Duodenal mucosa (tissue), 2 donors: Measurements from ENCODE around the gene BACH2.

Source experiments
- H3K27ac ChIP-seq: one replicate; pipeline ENCODE4 v1.7.0; 2013; ENCODE audit warnings: low read depth, low read length
- H3K27me3 ChIP-seq, 2 donors: one replicate each; pipeline ENCODE4 v1.7.0; 2013; ENCODE audit warnings: low read length in 2 of 2, control low read depth in 1 of 2; ENCODE audit not compliant: insufficient read depth in 2 of 2, control insufficient read depth in 1 of 2
- H3K36me3 ChIP-seq, 2 donors: one replicate each; pipeline ENCODE4 v1.7.0; 2013; ENCODE audit warnings: low read length in 2 of 2, control low read depth in 1 of 2; ENCODE audit not compliant: insufficient read depth in 2 of 2, control insufficient read depth in 1 of 2
- H3K4me1 ChIP-seq, 2 donors: one replicate each; pipeline ENCODE4 v1.7.0; 2013; ENCODE audit warnings: low read length in 2 of 2, control low read depth in 1 of 2; ENCODE audit not compliant: insufficient read depth in 2 of 2, control insufficient read depth in 1 of 2
- H3K4me3 ChIP-seq, 2 donors: one replicate each; pipeline ENCODE4 v1.7.0; 2013; ENCODE audit warnings: low read length in 2 of 2, low read depth in 1 of 2
- H3K9ac ChIP-seq, 2 donors: one replicate each; pipeline ENCODE4 v1.7.0; 2013; ENCODE audit warnings: low read length in 2 of 2, low read depth in 1 of 2
- H3K9me3 ChIP-seq, 2 donors: one replicate each; pipeline ENCODE4 v1.7.0; 2013; ENCODE audit warnings: low read length in 2 of 2, control low read depth in 1 of 2; ENCODE audit not compliant: control insufficient read depth in 1 of 2

Gene BACH2

GRCh38 chr6:90187437-90188121 lies 109.1 kb downstream of the BACH2 start:
- Histone ChIP-seq H3K27ac (no peak overlapping the region), H3K9me3 (no peaks in the 10 kb centered on the region), H3K9ac (no peak overlapping the region), H3K4me3 (no peak overlapping the region), H3K4me1 (no peaks in the 10 kb centered on the region), H3K36me3 (no peaks in the 10 kb centered on the region), H3K27me3 (no peaks in the 10 kb centered on the region)

GRCh38 chr6:90186637-90187371 lies 109.8 kb downstream of the BACH2 start:
- H3K27me3 ChIP-seq = no peaks in the 10 kb centered on the region
- H3K27ac ChIP-seq = no peak overlapping the region
- H3K9ac ChIP-seq = no peak overlapping the region
- no peak overlapping the region for H3K4me3 ChIP-seq
- H3K36me3 ChIP-seq = no peaks in the 10 kb centered on the region
- no peaks in the 10 kb centered on the region for H3K4me1 ChIP-seq
- no peaks in the 10 kb centered on the region for H3K9me3 ChIP-seq

GRCh38 chr6:90186026-90186425 lies 110.6 kb downstream of the BACH2 start:
- Histone ChIP-seq H3K27ac (no peak overlapping the region), H3K9ac (no peak overlapping the region), H3K27me3 (no peaks in the 10 kb centered on the region), H3K4me1 (no peaks in the 10 kb centered on the region), H3K9me3 (no peaks in the 10 kb centered on the region), H3K36me3 (no peaks in the 10 kb centered on the region), H3K4me3 (no peak overlapping the region)

GRCh38 chr6:90184334-90185298 lies 112.0 kb downstream of the BACH2 start:
- H3K4me1 ChIP-seq = no peaks in the 10 kb centered on the region
- no peaks in the 10 kb centered on the region for H3K36me3 ChIP-seq
- no peak overlapping the region for H3K27ac ChIP-seq
- H3K27me3 ChIP-seq = no peaks in the 10 kb centered on the region
- H3K9ac ChIP-seq = no peak overlapping the region
- H3K9me3 ChIP-seq = no peaks in the 10 kb centered on the region
- no peak overlapping the region for H3K4me3 ChIP-seq

- peaks cover 0 to under 1% of the 10 kb centered on the region in 2 donors for H3K4me1 ChIP-seq
- no peak overlapping the region for H3K27ac ChIP-seq
- no peaks in the 10 kb centered on the region for H3K36me3 ChIP-seq
These were observed 112.9 kb downstream of the BACH2 start for GRCh38 chr6:90183587-90184333.

GRCh38 chr6:90180526-90180925 lies 116.1 kb downstream of the BACH2 start:
- Histone ChIP-seq H3K9ac (no peak overlapping the region), H3K4me1 (peaks cover 0 to 5% of the 10 kb centered on the region in 2 donors), H3K27me3 (no peaks in the 10 kb centered on the region), H3K9me3 (no peaks in the 10 kb centered on the region), H3K36me3 (no peaks in the 10 kb centered on the region), H3K27ac (no peak overlapping the region), H3K4me3 (no peak overlapping the region)

More at GRCh38 chr6:90183587-90184333, 112.9 kb downstream of the BACH2 start:
- Histone ChIP-seq H3K9me3 (no peaks in the 10 kb centered on the region), H3K4me3 (no peak overlapping the region), H3K9ac (no peak overlapping the region), H3K27me3 (no peaks in the 10 kb centered on the region)

- Histone ChIP-seq H3K9me3 (no peaks in the 10 kb centered on the region), H3K36me3 (no peaks in the 10 kb centered on the region), H3K27me3 (no peaks in the 10 kb centered on the region), H3K9ac (no peak overlapping the region), H3K27ac (no peak overlapping the region), H3K4me1 (peaks cover 0 to 5% of the 10 kb centered on the region in 2 donors), H3K4me3 (no peak overlapping the region)
These were observed 117.2 kb downstream of the BACH2 start for GRCh38 chr6:90179190-90180169.

GRCh38 chr6:90178384-90178855 lies 118.2 kb downstream of the BACH2 start:
- no peaks in the 10 kb centered on the region for H3K36me3 ChIP-seq
- no peak overlapping the region for H3K9ac ChIP-seq
- no peak overlapping the region for H3K4me3 ChIP-seq
- H3K27me3 ChIP-seq = no peaks in the 10 kb centered on the region
- no peak overlapping the region for H3K27ac ChIP-seq
- H3K9me3 ChIP-seq = no peaks in the 10 kb centered on the region
- H3K4me1 ChIP-seq = peaks cover 0 to 5% of the 10 kb centered on the region in 2 donors
